ENCODE results near the gene CLIC4. TPM values are rescaled to one million over a fixed set of nuclear protein-coding genes. Genes with fewer than 3 reads are reported as not detected.
"Not testable (repeated sequence)": the region's sequence is repeated elsewhere in the genome, so short reads cannot be mapped to it uniquely, and the experiment has no call there.

CLIC4 gene
- total and polyA plus RNA-seq, 9 of the 15 experiments (the other 6 are each of a cell fraction or from before 2014, with no cell fraction given) = 16.0 to 67.5 (median 38.4) TPM

GRCh38 chr1:24706074-24706389 is 39.2 kb upstream of the CLIC4 start:
- intact Hi-C loops (cut with micrococcal nuclease); CTCF ChIA-PET (ENCODE audit: low intra/inter-chr PET ratio); H3K79me2 ChIP-seq (ENCODE audit: control insufficient read depth, insufficient read depth, low read length); DNase-seq (ENCODE audit: extremely low read depth in 1 of 4, low spot score in 3 of 4); in situ Hi-C loops (cut with MboI); H3K27me3 ChIP-seq (ENCODE audit: control insufficient read depth in 2 of 2, insufficient read depth in 2 of 2, low read length in 2 of 2); H3K9me3 ChIP-seq (replicated peaks; ENCODE audit: control insufficient read depth, insufficient read depth, low read depth, low read length); H3K36me3 ChIP-seq (ENCODE audit: control insufficient read depth, insufficient read depth, low read length); ATAC-seq; H3K9me1 ChIP-seq (ENCODE audit: control insufficient read depth, insufficient read depth, low read length); FAIRE-seq; H4K20me1 ChIP-seq (replicated peaks; ENCODE audit: control insufficient read depth, insufficient read depth, low read length); BruUV-seq (replicated peaks); H3K4me3 ChIP-seq: not testable (repeated sequence)
- POLR2A ChIA-PET = interaction anchor here (0.9 to 2.0 kb wide), 6 partner anchors 8 to 43 kb away, joined by 3 to 14 read pairs (median 5); partner anchors contain the start of gene CLIC4
- peak overlapping the region; percentile 70 for H3K4me2 ChIP-seq (ENCODE audit: insufficient read depth, low read length)
- peaks cover 15 to 26% of the 10 kb centered on the region in 2 experiments for H3K4me1 ChIP-seq (replicated peaks in 1 of 2; ENCODE audit: control insufficient read depth in 2 of 2, insufficient read depth in 2 of 2, low read length in 2 of 2)
- peak overlapping the region; percentile 43; the same call in 2 of the 3 replicates for H3K27ac ChIP-seq (ENCODE audit: extremely low read depth, low read depth, low read length)
- 78% methylated on average over 9 of the region's 9 CpGs for WGBS (ENCODE audit: insufficient coverage, low coverage, missing lambda C conversion rate)
- peak overlapping the region; percentile 39 to 88; a peak in 2 of 4 replicates for H3K9ac ChIP-seq (ENCODE audit: insufficient read depth in 1 of 2, low read depth in 2 of 2, low read length in 2 of 2)
- peak overlapping the region; percentile 97 for H2AFZ ChIP-seq (ENCODE audit: low read depth, low read length)

DNA sequence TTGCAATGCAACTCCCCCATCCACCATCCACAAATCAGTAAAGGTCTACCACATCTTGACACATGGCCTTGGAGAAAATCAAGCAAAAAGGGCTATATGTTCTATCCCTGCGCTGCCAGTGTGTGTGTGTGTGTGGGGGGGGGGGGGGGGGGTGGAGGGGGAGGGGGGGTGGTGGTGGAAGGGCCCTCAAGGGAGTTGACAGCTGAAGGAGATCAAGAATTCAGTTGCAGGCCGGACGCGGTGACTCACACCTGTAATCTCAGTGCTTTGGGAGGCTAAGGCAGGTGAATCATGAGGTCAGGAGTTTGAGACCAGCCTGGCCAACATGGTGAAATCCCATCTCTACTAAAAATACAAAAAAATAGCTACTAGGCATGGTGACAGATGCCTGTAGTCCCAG is 37.6 kb upstream of the CLIC4 start:
- CTCF ChIA-PET (ENCODE audit: low intra/inter-chr PET ratio) = no interaction called here
- FAIRE-seq = no peak
- Histone ChIP-seq H3K9me1 (ENCODE audit: control insufficient read depth, insufficient read depth, low read length) (no peaks in the 10 kb centered on the region), H3K27me3 (ENCODE audit: control insufficient read depth in 2 of 2, insufficient read depth in 2 of 2, low read length in 2 of 2) (no peaks in the 10 kb centered on the region), H4K20me1 (replicated peaks; ENCODE audit: control insufficient read depth, insufficient read depth, low read length) (no peaks in the 10 kb centered on the region), H3K9ac (ENCODE audit: insufficient read depth in 1 of 2, low read depth in 2 of 2, low read length in 2 of 2) (no peak overlapping the region), H2AFZ (ENCODE audit: low read depth, low read length) (peak overlapping the region; percentile 0; the same call in 1 of the 2 replicates), H3K9me3 (replicated peaks; ENCODE audit: control insufficient read depth, insufficient read depth, low read depth, low read length) (no peaks in the 10 kb centered on the region), H3K4me3 (no peak overlapping the region), H3K36me3 (ENCODE audit: control insufficient read depth, insufficient read depth, low read length) (no peaks in the 10 kb centered on the region), H3K4me1 (replicated peaks in 1 of 2; ENCODE audit: control insufficient read depth in 2 of 2, insufficient read depth in 2 of 2, low read length in 2 of 2) (peaks cover 15 to 26% of the 10 kb centered on the region in 2 experiments), H3K27ac (ENCODE audit: extremely low read depth, low read depth, low read length) (no peak overlapping the region), H3K4me2 (ENCODE audit: insufficient read depth, low read length) (no peak overlapping the region), H3K79me2 (ENCODE audit: control insufficient read depth, insufficient read depth, low read length) (no peaks in the 10 kb centered on the region)
- ATAC-seq = no peak
- BruUV-seq (replicated peaks) = no TSS peak
- POLR2A ChIA-PET = interaction anchor here (0.6 to 2.5 kb wide), 4 partner anchors 10 to 39 kb away, joined by 3 to 11 read pairs (median 4); no protein-coding TSS in a partner anchor
- WGBS (ENCODE audit: insufficient coverage, low coverage, missing lambda C conversion rate) = 25% methylated on average over 4 of the region's 4 CpGs
- DNase-seq (ENCODE audit: extremely low read depth in 1 of 4, low spot score in 3 of 4) = peak in 2 of 4 experiments; percentile 31 to 59
- in situ Hi-C loops (cut with MboI) (no loop called here), intact Hi-C loops (cut with micrococcal nuclease) (no loop called here)
- TF ChIP-seq RBM17 (IDR thresholded peaks at IDR 0.05; ENCODE audit: borderline replicate concordance, low read depth, low read length) = no peak
- no peak for TF ChIP-seq STAG1 (CRISPR knock-in tag; IDR thresholded peaks at IDR 0.05; ENCODE audit: borderline replicate concordance)
- peak; percentile 64 for TF ChIP-seq JUND (IDR thresholded peaks at IDR 0.05; ENCODE audit: borderline replicate concordance, low read depth, low read length)
- TF ChIP-seq JUND (tag; IDR thresholded peaks at IDR 0.05; ENCODE audit: borderline replicate concordance, low read depth, low read length) = peak; percentile 75; the same call in 1 of the 3 replicates
- TF ChIP-seq TAF15 (IDR thresholded peaks at IDR 0.05; ENCODE audit: low read depth, low read length) = no peak
- TF ChIP-seq ZNF384 (IDR thresholded peaks at IDR 0.05; ENCODE audit: low read depth, low read length) = no peak
- TF ChIP-seq ZFP36 (IDR thresholded peaks at IDR 0.05; ENCODE audit: low read depth, low read length, partially characterized antibody) = no peak
- no peak for TF ChIP-seq ZNF174 (CRISPR knock-in tag; IDR thresholded peaks at IDR 0.05)
- peak; percentile 52; the same call in 1 of the 2 replicates for TF ChIP-seq DPF2 (IDR thresholded peaks at IDR 0.05)
- TF ChIP-seq KDM1A (IDR thresholded peaks at IDR 0.05) = peak; percentile 45 to 58; a peak in 3 of 4 replicates
- peak; percentile 51; the same call in 1 of the 2 replicates for TF ChIP-seq ARID1B (IDR thresholded peaks at IDR 0.05)
- no peak for TF ChIP-seq MXD1 (CRISPR knock-in tag; IDR thresholded peaks at IDR 0.05; ENCODE audit: borderline replicate concordance, poor library complexity, severe bottlenecking)
- peak; percentile 74 for TF ChIP-seq VEZF1 (CRISPR knock-in tag; IDR thresholded peaks at IDR 0.05)

Measured in K562 (cell line).